Fibroblast of lung (primary cell): Measurements from ENCODE around the gene STX7. TPM values are rescaled to one million over a fixed set of nuclear protein-coding genes. Genes with fewer than 3 reads are reported as not detected.

Source experiments
- DNase-seq, 2 donors: peaks; one replicate each; pipeline versions ENCODE4 v3.0.0 to v3.0.0-alpha.2; 2010; ENCODE audit warnings: low read depth in 2 of 2
- H2AFZ ChIP-seq: 2 replicates; pipeline ENCODE4 v1.5.1; 2012; ENCODE audit warnings: low read length, control low read depth, inconsistent platforms
- H3K27ac ChIP-seq: 2 replicates; pipeline ENCODE4 v1.5.1; 2011; ENCODE audit warnings: low read length, control low read depth; ENCODE audit not compliant: insufficient read depth
- H3K27me3 ChIP-seq: 2 replicates; pipeline ENCODE4 v1.5.1; 2011; ENCODE audit warnings: mild to moderate bottlenecking, low read length; ENCODE audit not compliant: control insufficient read depth, insufficient read depth
- H3K36me3 ChIP-seq: 2 replicates; pipeline ENCODE4 v1.5.1; 2011; ENCODE audit warnings: low read length; ENCODE audit not compliant: control insufficient read depth, insufficient read depth
- H3K4me1 ChIP-seq: 2 replicates; pipeline ENCODE4 v1.5.1; 2011; ENCODE audit warnings: low read length; ENCODE audit not compliant: control insufficient read depth, insufficient read depth; ENCODE audit errors: extremely low read depth
- H3K4me2 ChIP-seq: 2 replicates; pipeline ENCODE4 v1.5.1; 2011; ENCODE audit warnings: low read length, control low read depth; ENCODE audit not compliant: insufficient read depth; ENCODE audit errors: extremely low read depth
- H3K4me3 ChIP-seq, 4 experiments: fragments of 200-600 bp in 1 of 4; sonication (generic) in 1 of 4; replicated peaks in 1 of 4; 2 replicates each; pipeline ENCODE4 v1.5.1; 2011 to 2016; ENCODE audit warnings: low read length in 4 of 4, low read depth in 3 of 4, mild to moderate bottlenecking in 3 of 4, control low read depth in 2 of 4, inconsistent platforms in 1 of 4, mixed read lengths in 1 of 4; ENCODE audit not compliant: insufficient read depth in 1 of 4; ENCODE audit errors: control extremely low read depth in 1 of 4
- H3K79me2 ChIP-seq: 2 replicates; pipeline ENCODE4 v1.5.1; 2012; ENCODE audit warnings: mild to moderate bottlenecking, low read length, inconsistent platforms; ENCODE audit not compliant: control insufficient read depth, insufficient read depth
- H3K9ac ChIP-seq: 2 replicates; pipeline ENCODE4 v1.5.1; 2011; ENCODE audit warnings: mild to moderate bottlenecking, low read length, control low read depth; ENCODE audit not compliant: insufficient read depth
- H3K9me3 ChIP-seq: 2 replicates; pipeline ENCODE4 v1.5.1; 2012; ENCODE audit warnings: low read depth, low read length; ENCODE audit not compliant: control insufficient read depth, insufficient read depth
- H4K20me1 ChIP-seq: 2 replicates; pipeline ENCODE4 v1.5.1; 2011; ENCODE audit warnings: low read length; ENCODE audit not compliant: control insufficient read depth, insufficient read depth; ENCODE audit errors: extremely low read depth
- CTCF ChIP-seq, 2 donors: IDR thresholded peaks in 1 of 2; conservative IDR thresholded peaks in 1 of 2; 1 replicate in 1 of 2; 2 replicates in 1 of 2; pipeline ENCODE4 v1.5.1; 2011 to 2012; ENCODE audit warnings: low read length in 2 of 2, control low read depth in 1 of 2, inconsistent platforms in 1 of 2, low read depth in 1 of 2, mild to moderate bottlenecking in 1 of 2
- EZH2 ChIP-seq: IDR thresholded peaks from 2 replicates; pipeline ENCODE4 v1.5.1; 2012; ENCODE audit warnings: low read length, control low read depth, mild to moderate bottlenecking; ENCODE audit errors: missing control alignments
- polyA plus RNA-seq, 2 donors: library from polyadenylated mRNA; depleted of rRNA in 1 of 2; stranded (reverse) in 1 of 2; unstranded in 1 of 2; fragments of >200 nt; gene quantifications; 2 replicates each; pipeline ENCODE4 v1.2.1, GENCODE V29; 2011 to 2012; ENCODE audit warnings: missing spikeins in 1 of 2
- total RNA-seq: library from RNA; depleted of rRNA; stranded (reverse); fragments of >200 nt; gene quantifications from 2 replicates; pipeline ENCODE4 v1.2.1, GENCODE V29; 2014

STX7 gene
- total and polyA plus RNA-seq, 2 donors (not counting 1 experiment from before 2014, with no cell fraction given), result 52.1 to 53.0 TPM

DNA sequence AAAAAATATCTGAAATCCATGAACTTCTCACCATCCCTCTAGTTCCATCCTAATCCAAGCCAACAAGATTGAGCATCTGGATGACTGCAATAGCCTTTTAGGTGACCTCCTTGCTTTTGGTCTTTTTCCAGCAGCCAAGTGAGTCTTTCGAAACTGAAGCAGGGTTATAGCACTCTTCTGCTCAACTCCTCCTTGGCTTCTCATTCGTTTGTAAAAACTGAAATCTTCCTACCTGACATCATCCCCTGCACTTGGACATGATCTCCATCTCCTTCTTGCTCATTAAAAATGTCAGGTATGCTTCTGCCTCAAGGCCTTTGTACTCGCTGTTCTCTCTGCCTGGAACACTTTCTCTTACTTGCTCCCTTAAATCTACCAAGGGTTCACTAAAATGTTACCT lies 46.0 kb downstream of the STX7 start:
- no peak overlapping the region for H2AFZ ChIP-seq
- peak; percentile 57 to 71 for DNase-seq
- TF ChIP-seq EZH2 (no peak), CTCF (conservative IDR thresholded peaks at IDR 0.05 in 1 of 2, IDR thresholded peaks at IDR 0.05 in 1 of 2; ENCODE audit: low read depth in 1 of 2, low read length in 2 of 2) (no peak)
- H3K9ac ChIP-seq, result no peak overlapping the region
- peaks cover 2% of the 10 kb centered on the region for H3K36me3 ChIP-seq
- H3K27ac ChIP-seq, result no peak overlapping the region
- no peaks in the 10 kb centered on the region for H4K20me1 ChIP-seq
- no peak overlapping the region for H3K4me2 ChIP-seq
- no peaks in the 10 kb centered on the region for H3K27me3 ChIP-seq
- no peaks in the 10 kb centered on the region for H3K79me2 ChIP-seq
- no peak overlapping the region for H3K4me3 ChIP-seq
- H3K4me1 ChIP-seq, result peaks cover 4% of the 10 kb centered on the region
- no peaks in the 10 kb centered on the region for H3K9me3 ChIP-seq

- Histone ChIP-seq H4K20me1 (no peaks in the 10 kb centered on the region), H3K4me2 (no peak overlapping the region), H3K27ac (no peak overlapping the region), H3K4me1 (peaks cover 4% of the 10 kb centered on the region), H2AFZ (no peak overlapping the region), H3K9me3 (no peaks in the 10 kb centered on the region), H3K9ac (no peak overlapping the region), H3K36me3 (peaks cover 2% of the 10 kb centered on the region), H3K27me3 (no peaks in the 10 kb centered on the region), H3K4me3 (no peak overlapping the region), H3K79me2 (no peaks in the 10 kb centered on the region)
- TF ChIP-seq CTCF (conservative IDR thresholded peaks at IDR 0.05 in 1 of 2, IDR thresholded peaks at IDR 0.05 in 1 of 2; ENCODE audit: low read depth in 1 of 2, low read length in 2 of 2), result no peak
- TF ChIP-seq EZH2, result no peak
- DNase-seq, result no peak
Observed at GRCh38 chr6:132465530-132466485, 47.1 kb downstream of the STX7 start.

DNA sequence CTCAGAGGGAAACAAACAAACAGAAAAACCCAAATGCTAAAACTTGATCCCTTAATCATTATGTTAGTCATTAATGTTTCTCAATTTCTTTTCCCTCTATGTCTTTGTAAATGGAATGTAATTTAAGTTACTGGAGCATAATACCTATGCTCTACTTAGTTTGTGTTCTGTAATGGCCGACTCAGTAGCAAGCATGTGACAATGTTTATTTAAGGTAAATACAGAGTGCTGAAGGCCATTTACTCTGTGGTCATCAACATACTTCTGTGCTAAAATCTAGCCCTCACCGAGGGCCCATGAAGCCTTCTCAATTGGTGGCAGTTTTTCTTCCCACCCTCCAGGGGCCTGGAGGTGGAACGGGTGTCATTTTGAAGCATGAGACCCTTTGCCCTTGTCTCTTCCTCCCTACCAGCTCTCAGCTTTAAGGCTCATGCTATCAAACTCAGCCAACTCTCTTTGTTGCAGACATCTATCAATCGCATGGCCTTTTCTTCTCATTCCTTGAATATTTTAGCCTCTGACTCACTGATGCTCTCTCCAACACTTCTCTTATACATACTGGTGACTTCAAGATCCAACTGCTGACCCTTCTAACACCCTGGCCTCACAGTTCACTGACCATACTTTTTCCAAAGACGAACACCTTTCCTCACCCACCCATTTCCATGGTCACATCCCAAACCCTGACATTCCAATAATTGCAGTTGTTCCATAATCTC lies 48.2 kb downstream of the STX7 start:
- no peak overlapping the region for H2AFZ ChIP-seq

More for the DNA sequence above, 48.2 kb downstream of the STX7 start:
- H3K27me3 ChIP-seq, result no peaks in the 10 kb centered on the region
- peak in 1 of 2 donors; percentile 50 for DNase-seq
- no peaks in the 10 kb centered on the region for H3K79me2 ChIP-seq
- H3K27ac ChIP-seq, result no peak overlapping the region
- H3K9ac ChIP-seq, result no peak overlapping the region
- H3K4me1 ChIP-seq, result peaks cover 4% of the 10 kb centered on the region
- TF ChIP-seq CTCF (conservative IDR thresholded peaks at IDR 0.05 in 1 of 2, IDR thresholded peaks at IDR 0.05 in 1 of 2; ENCODE audit: low read depth in 1 of 2, low read length in 2 of 2) (no peak), EZH2 (no peak)
- H3K36me3 ChIP-seq, result peaks cover 2% of the 10 kb centered on the region
- no peak overlapping the region for H3K4me3 ChIP-seq
- H3K4me2 ChIP-seq, result no peak overlapping the region
- no peaks in the 10 kb centered on the region for H4K20me1 ChIP-seq
- H3K9me3 ChIP-seq, result no peaks in the 10 kb centered on the region
